K562 (cell line): ENCODE measurements around the gene RABL6. TPM values are rescaled to one million over a fixed set of nuclear protein-coding genes. Genes with fewer than 3 reads are reported as not detected.

Source experiments
- CBX1 ChIP-seq: sonication (generic); IDR thresholded peaks from 2 replicates; pipeline ENCODE4 v1.6.1; 2016; ENCODE audit warnings: antibody characterized with exemption, low read depth, mild to moderate bottlenecking
- COPS2 ChIP-seq: fragments of 450-650 bp; conservative IDR thresholded peaks from 2 replicates; pipeline ENCODE4 v1.6.1; 2016; ENCODE audit warnings: mild to moderate bottlenecking, moderate library complexity
- HCFC1 ChIP-seq: IDR thresholded peaks from 2 replicates; pipeline ENCODE4 v1.6.1; 2012; ENCODE audit warnings: low read depth, low read length, improper control_type of control experiment
- HDAC2 ChIP-seq: fragments of 450-650 bp; IDR thresholded peaks from 2 replicates; pipeline ENCODE4 v1.6.1; 2016; ENCODE audit warnings: mild to moderate bottlenecking
- HNRNPLL ChIP-seq: fragments of 200-400 bp; formaldehyde crosslinking; IDR thresholded peaks from 2 replicates; pipeline ENCODE4 v1.6.1; 2017; ENCODE audit warnings: low read length, low read depth, mild to moderate bottlenecking; ENCODE audit not compliant: poor library complexity, severe bottlenecking
- IFI16 ChIP-seq: fragments of 250-450 bp; sonication (Bioruptor Pico); IDR thresholded peaks from 2 replicates; pipeline ENCODE4 v2.1.2; 2022; ENCODE audit warnings: mild to moderate bottlenecking, inconsistent platforms
- MIER1 ChIP-seq: fragments of 450-650 bp; IDR thresholded peaks from 2 replicates; pipeline ENCODE4 v1.6.1; 2016; ENCODE audit warnings: antibody characterized with exemption, mild to moderate bottlenecking, low read depth
- RBFOX2 ChIP-seq: fragments of 200-400 bp; formaldehyde crosslinking; IDR thresholded peaks from 2 replicates; pipeline ENCODE4 v1.6.1; 2017; ENCODE audit warnings: low read depth, mild to moderate bottlenecking, low read length, moderate library complexity
- SP1 ChIP-seq: sonication (generic); formaldehyde crosslinking; IDR thresholded peaks from 2 replicates; pipeline ENCODE4 v1.8.1; 2022; ENCODE audit warnings: mild to moderate bottlenecking, missing genetic modification reagents
- U2AF2 ChIP-seq: fragments of 200-400 bp; formaldehyde crosslinking; optimal IDR thresholded peaks from 2 replicates; pipeline ENCODE3; 2017; ENCODE audit warnings: low read depth, mild to moderate bottlenecking, low read length
- ZNF12 ChIP-seq: sonication (generic); formaldehyde crosslinking; IDR thresholded peaks from 2 replicates; pipeline ENCODE4 v1.4.0; 2020; ENCODE audit warnings: mild to moderate bottlenecking, missing genetic modification reagents
- ZNF124 ChIP-seq: sonication (generic); formaldehyde crosslinking; IDR thresholded peaks from 2 replicates; pipeline ENCODE4 v1.8.1; 2022; ENCODE audit warnings: missing genetic modification reagents
- ZNF384 ChIP-seq: IDR thresholded peaks from 2 replicates; pipeline ENCODE4 v1.6.1; 2012; ENCODE audit warnings: low read depth, low read length, improper control_type of control experiment
- ZNF57 ChIP-seq: fragments of 450-650 bp; formaldehyde crosslinking; IDR thresholded peaks from 2 replicates; pipeline ENCODE4 v1.4.0; 2020; ENCODE audit warnings: mild to moderate bottlenecking, moderate library complexity
- polyA plus RNA-seq, 8 experiments: library from polyadenylated mRNA; depleted of rRNA in 4 of 8; stranded (reverse) in 5 of 8; unstranded in 3 of 8; fragments of >200 nt; fragmentation: Nextera tagmentation in 2 of 8; fragmentation: Illumina TruSeq in 1 of 8; extraction: Ambion mirVana in 2 of 8; extraction: Trizol in 1 of 8; gene quantifications; 2 replicates each; pipeline versions ENCODE4 v1.2.1 to v1.2.3, GENCODE V29; 2011 to 2014; ENCODE audit warnings: inconsistent platforms in 1 of 8, missing spikeins in 1 of 8
- total RNA-seq, 7 experiments: library from RNA; depleted of rRNA in 6 of 7; stranded (reverse); fragments of >200 nt in 6 of 7; fragmentation: Illumina TruSeq in 2 of 7; extraction: Trizol in 2 of 7; gene quantifications; 2 replicates each; pipeline versions ENCODE4 v1.2.1 to v1.2.3, GENCODE V29; 2011 to 2021; ENCODE audit warnings: low replicate concordance in 1 of 7
- TF ChIP-seq, protein P1 (sequence below), 2 experiments: fragments of 150-350 bp in 1 of 2; IDR thresholded peaks; 2 replicates each; pipeline ENCODE4 v1.6.1; 2012 to 2016; ENCODE audit warnings: low read depth in 2 of 2, low read length in 2 of 2, mild to moderate bottlenecking in 1 of 2, moderate library complexity in 1 of 2
- TF ChIP-seq, protein P2 (sequence below): fragments of 250-450 bp; sonication (Bioruptor Pico); IDR thresholded peaks from 2 replicates; pipeline ENCODE4 v1.9.0; 2021; ENCODE audit warnings: mild to moderate bottlenecking, inconsistent platforms
- TF ChIP-seq, protein P3 (sequence below): fragments of 250-450 bp; sonication (Bioruptor Pico); IDR thresholded peaks from 2 replicates; pipeline ENCODE4 v1.5.0; 2021
- TF ChIP-seq, protein P4 (sequence below), 3 experiments: fragments of 200-800 bp in 1 of 3; sonication (Bioruptor generic) in 1 of 3; sonication (generic) in 1 of 3; formaldehyde crosslinking in 1 of 3; IDR thresholded peaks; 2 replicates each; pipeline versions ENCODE4 v1.6.1 to v1.8.0; 2016 to 2022; ENCODE audit warnings: mild to moderate bottlenecking in 2 of 3, missing compliant biosample characterization in 2 of 3, missing genetic modification characterization in 2 of 3, missing genetic modification reagents in 1 of 3
- TF ChIP-seq, protein P5 (sequence below): sonication (generic); formaldehyde crosslinking; IDR thresholded peaks from 2 replicates; pipeline ENCODE4 v1.9.0; 2022; ENCODE audit warnings: mild to moderate bottlenecking, missing genetic modification reagents

RABL6 gene
- total and polyA plus RNA-seq, 9 of the 15 experiments (the other 6 are each of a cell fraction or from before 2014, with no cell fraction given), result 5.6 to 181 (median 84.5) TPM

DNA sequence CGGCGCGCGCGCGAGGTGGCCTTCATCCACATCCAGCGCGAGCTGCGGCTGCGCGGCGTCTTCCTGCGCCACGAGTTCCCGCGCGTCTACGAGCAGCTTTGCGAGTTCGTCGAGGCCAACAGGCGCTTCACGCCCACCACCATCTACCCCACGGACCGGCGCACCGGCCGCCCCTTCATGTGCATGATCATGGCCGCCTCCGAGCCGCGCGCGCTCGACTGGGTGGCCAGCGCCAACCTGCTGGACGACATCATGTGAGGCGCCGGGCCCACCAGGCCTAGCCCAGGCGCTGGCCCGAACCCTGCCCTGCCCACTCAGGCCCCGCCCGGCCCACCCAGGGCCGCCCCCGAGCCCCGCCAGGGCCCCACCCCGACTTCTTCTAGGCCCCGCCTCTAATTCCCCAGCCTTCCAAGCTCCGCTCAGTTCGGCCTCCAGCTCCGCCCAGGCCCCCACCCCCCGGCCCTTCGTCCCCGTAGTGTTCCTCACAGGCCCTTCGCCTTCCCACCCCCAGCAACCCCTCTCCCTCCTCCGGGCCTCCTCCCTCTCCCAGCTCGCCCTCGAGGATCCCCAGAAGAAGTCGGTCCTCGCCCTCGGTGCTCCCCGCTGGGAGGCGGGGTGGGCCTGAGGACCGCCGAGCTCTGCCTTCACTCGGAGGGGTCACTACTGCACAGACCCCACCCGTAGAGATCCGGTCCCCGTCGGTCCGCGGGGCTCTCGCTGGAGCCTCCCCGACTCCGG, 39.5 kb downstream of the RABL6 start (continued):
- TF ChIP-seq, protein P1, sequence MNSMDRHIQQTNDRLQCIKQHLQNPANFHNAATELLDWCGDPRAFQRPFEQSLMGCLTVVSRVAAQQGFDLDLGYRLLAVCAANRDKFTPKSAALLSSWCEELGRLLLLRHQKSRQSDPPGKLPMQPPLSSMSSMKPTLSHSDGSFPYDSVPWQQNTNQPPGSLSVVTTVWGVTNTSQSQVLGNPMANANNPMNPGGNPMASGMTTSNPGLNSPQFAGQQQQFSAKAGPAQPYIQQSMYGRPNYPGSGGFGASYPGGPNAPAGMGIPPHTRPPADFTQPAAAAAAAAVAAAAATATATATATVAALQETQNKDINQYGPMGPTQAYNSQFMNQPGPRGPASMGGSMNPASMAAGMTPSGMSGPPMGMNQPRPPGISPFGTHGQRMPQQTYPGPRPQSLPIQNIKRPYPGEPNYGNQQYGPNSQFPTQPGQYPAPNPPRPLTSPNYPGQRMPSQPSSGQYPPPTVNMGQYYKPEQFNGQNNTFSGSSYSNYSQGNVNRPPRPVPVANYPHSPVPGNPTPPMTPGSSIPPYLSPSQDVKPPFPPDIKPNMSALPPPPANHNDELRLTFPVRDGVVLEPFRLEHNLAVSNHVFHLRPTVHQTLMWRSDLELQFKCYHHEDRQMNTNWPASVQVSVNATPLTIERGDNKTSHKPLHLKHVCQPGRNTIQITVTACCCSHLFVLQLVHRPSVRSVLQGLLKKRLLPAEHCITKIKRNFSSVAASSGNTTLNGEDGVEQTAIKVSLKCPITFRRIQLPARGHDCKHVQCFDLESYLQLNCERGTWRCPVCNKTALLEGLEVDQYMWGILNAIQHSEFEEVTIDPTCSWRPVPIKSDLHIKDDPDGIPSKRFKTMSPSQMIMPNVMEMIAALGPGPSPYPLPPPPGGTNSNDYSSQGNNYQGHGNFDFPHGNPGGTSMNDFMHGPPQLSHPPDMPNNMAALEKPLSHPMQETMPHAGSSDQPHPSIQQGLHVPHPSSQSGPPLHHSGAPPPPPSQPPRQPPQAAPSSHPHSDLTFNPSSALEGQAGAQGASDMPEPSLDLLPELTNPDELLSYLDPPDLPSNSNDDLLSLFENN (IDR thresholded peaks at IDR 0.05; ENCODE audit: low read depth in 2 of 2, low read length in 2 of 2), result no peak
- TF ChIP-seq RBFOX2, result no peak
- no peak for TF ChIP-seq COPS2
- no peak for TF ChIP-seq MIER1
- TF ChIP-seq, protein P2, sequence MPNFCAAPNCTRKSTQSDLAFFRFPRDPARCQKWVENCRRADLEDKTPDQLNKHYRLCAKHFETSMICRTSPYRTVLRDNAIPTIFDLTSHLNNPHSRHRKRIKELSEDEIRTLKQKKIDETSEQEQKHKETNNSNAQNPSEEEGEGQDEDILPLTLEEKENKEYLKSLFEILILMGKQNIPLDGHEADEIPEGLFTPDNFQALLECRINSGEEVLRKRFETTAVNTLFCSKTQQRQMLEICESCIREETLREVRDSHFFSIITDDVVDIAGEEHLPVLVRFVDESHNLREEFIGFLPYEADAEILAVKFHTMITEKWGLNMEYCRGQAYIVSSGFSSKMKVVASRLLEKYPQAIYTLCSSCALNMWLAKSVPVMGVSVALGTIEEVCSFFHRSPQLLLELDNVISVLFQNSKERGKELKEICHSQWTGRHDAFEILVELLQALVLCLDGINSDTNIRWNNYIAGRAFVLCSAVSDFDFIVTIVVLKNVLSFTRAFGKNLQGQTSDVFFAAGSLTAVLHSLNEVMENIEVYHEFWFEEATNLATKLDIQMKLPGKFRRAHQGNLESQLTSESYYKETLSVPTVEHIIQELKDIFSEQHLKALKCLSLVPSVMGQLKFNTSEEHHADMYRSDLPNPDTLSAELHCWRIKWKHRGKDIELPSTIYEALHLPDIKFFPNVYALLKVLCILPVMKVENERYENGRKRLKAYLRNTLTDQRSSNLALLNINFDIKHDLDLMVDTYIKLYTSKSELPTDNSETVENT (CRISPR knock-in tag), result peak; percentile 45; the same call in 1 of the 2 replicates
- TF ChIP-seq HCFC1, result no peak
- TF ChIP-seq ZNF124 (CRISPR knock-in tag), result no peak
- TF ChIP-seq U2AF2, result no peak
- TF ChIP-seq CBX1, result no peak
- no peak for TF ChIP-seq SP1 (CRISPR knock-in tag)
- TF ChIP-seq HNRNPLL, result no peak
- TF ChIP-seq, protein P3, sequence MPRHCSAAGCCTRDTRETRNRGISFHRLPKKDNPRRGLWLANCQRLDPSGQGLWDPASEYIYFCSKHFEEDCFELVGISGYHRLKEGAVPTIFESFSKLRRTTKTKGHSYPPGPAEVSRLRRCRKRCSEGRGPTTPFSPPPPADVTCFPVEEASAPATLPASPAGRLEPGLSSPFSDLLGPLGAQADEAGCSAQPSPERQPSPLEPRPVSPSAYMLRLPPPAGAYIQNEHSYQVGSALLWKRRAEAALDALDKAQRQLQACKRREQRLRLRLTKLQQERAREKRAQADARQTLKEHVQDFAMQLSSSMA (CRISPR knock-in tag), result no peak
- no peak for TF ChIP-seq ZNF57 (CRISPR knock-in tag)
- TF ChIP-seq HDAC2, result no peak
- TF ChIP-seq, protein P4, sequence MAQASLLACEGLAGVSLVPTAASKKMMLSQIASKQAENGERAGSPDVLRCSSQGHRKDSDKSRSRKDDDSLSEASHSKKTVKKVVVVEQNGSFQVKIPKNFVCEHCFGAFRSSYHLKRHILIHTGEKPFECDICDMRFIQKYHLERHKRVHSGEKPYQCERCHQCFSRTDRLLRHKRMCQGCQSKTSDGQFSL (CRISPR knock-in tag; IDR thresholded peaks at IDR 0.05), result no peak
- TF ChIP-seq, protein P4 (tag; IDR thresholded peaks at IDR 0.05), result no peak
- no peak for TF ChIP-seq IFI16
- TF ChIP-seq, protein P5, sequence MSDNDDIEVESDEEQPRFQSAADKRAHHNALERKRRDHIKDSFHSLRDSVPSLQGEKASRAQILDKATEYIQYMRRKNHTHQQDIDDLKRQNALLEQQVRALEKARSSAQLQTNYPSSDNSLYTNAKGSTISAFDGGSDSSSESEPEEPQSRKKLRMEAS (CRISPR knock-in tag), result no peak
- peak; percentile 57; the same call in 1 of the 2 replicates for TF ChIP-seq ZNF12 (CRISPR knock-in tag)
- TF ChIP-seq ZNF384, result no peak
